GM18507 (cell line): ENCODE measurements around the gene PEX7.
"Not testable (repeated sequence)": the region's sequence is repeated elsewhere in the genome, so short reads cannot be mapped to it uniquely, and the experiment has no call there.

Source experiments
- DNase-seq: peaks from one replicate; pipeline ENCODE4 v3.0.0; 2011; ENCODE audit warnings: low read depth; ENCODE audit not compliant: insufficient read length; ENCODE audit errors: extremely low spot score
- FAIRE-seq: peaks from 2 replicates; lab custom pipeline; 2011; peaks lifted over from hg19 to GRCh38; lab: Jason Lieb, UNC

The PEX7 gene

DNA sequence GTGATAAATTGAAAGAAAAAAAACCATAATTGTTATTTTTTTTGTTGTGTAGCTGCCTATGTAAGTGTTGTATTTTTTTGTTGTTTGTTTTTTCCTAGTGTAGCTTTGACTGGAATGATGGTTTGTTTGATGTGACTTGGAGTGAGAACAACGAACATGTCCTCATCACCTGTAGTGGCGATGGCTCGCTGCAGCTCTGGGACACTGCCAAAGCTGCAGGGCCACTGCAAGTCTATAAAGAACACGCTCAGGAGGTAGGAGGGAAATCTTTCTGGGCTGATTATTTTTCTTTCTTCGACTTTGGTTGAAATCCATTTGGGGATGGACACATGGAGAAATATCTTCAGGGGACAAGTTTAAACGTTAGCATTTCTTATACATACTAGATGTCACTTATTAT, 3.8 kb downstream of the PEX7 start:
- FAIRE-seq (no peak), DNase-seq (no peak)

DNA sequence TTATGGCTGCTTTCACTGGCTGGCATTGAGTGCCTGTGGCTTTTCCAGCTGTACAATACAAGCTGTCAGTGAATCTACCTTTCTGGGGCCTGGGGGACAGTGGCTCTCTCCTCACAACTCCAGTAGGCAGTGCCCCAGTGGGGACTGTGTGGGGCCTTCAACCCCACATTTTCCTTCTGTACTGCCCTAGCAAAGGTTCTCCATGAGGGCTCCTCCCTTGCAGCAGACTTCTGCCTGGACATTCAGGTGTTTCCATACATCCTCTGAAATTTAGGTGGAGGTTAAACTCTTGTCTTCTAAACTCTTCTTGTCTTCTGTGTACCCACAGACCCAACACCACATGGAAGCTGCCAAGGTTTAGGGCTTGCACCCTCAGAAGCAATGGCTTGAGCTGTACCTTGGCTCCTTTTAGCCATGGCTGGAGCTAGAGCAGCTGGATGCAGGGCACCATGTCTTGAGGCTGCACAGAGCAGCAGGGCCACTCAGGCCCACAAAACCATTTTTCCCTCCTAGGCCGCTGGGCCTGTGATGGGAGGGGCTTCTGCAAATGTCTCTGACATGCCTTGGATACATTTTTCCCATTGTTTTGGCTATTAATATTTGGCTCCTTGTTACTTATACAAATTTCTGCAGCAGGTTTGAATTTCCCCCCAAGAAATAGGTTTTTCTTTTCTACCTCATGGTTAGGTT, 9.6 kb downstream of the PEX7 start:
- DNase-seq (no peak), FAIRE-seq (no peak)

DNA sequence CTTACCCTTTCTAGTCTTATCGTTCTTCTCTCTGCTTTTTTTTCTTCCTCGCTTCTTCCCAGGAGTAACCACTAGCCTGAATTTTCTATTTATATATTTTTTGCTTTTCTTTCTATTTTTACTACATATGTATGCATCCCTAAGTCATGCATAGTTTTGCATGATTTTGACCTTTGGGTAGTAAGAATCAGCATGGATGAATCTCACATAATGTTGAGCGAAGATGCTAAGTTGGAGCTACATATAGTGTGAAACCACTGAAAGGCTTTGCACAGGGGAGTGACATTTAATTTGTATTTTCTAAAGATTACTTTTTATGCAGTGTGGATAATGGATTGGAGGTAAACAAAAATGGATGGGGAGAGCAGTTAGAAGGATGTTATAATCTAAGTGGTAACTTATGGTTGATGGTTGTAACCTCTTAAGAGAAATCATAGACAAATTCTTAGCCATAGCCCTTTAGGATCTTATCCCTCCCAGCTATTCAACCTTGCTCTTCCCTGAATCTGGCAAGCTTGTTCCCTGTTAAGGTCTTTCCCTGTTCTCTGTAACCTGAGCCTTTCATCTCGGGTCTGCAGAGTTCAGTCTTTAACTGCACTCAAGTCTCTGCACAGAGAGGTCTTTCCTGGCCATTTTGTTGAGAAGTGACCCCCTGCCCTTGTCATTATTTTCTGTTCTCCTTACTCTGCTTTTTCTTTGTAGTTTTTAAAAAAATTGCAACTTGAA, 18.0 kb downstream of the PEX7 start:
- FAIRE-seq (no peak), DNase-seq (no peak)

DNA sequence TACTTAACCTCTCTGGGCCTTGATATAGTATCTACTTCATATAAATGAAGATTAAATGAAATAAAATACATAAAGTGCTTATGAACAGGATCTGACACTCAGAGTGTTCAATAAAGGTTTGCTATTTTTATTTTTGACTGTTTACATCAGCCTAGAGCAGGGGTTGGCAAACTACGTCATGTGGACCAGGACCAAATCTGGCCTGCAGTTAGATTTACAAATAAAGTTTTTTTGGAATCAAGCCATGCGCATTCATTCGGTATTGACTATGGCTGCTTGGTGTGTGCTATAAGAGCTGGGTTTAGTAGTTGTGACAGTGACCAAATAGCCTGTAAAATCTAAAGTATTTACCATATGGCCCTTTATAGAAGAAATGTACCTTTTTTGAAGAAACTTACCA, 20.8 kb downstream of the PEX7 start:
- FAIRE-seq (no peak), DNase-seq (no peak)

DNA sequence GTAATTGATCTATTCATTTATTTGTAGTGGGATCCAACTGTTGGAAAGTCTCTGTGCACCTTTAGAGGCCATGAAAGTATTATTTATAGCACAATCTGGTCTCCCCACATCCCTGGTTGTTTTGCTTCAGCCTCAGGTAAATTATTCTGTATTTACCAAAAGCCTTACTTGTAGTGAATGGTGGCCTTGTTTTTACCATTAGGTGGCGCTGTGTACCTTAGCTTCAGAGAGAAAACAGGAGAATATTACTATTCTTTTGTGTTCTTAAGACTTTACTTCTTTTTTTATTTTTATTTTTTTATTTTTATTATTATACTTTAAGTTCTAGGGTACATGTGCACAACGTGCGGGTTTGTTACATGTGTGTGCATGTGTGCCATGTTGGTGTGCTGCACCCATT, 23.7 kb downstream of the PEX7 start:
- no peak for FAIRE-seq
- peak; percentile 2 for DNase-seq

DNA sequence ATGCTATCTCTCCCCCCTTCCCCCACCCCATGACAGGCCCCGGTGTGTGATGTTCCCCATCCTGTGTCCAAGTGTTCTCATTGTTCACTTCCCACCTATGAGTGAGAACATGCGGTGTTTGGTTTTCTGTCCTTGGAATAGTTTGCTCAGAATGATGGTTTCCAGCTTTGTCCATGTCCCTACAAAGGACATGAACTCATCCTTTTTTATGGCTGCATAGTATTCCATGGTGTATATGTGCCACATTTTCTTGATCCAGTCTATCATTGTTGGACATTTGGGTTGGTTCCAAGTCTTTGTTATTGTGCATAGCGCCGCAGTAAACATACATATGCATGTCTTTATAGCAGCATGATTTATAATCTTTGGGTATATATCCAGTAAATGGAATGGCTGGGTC, 24.1 kb downstream of the PEX7 start:
- DNase-seq, FAIRE-seq: not testable (repeated sequence)

DNA sequence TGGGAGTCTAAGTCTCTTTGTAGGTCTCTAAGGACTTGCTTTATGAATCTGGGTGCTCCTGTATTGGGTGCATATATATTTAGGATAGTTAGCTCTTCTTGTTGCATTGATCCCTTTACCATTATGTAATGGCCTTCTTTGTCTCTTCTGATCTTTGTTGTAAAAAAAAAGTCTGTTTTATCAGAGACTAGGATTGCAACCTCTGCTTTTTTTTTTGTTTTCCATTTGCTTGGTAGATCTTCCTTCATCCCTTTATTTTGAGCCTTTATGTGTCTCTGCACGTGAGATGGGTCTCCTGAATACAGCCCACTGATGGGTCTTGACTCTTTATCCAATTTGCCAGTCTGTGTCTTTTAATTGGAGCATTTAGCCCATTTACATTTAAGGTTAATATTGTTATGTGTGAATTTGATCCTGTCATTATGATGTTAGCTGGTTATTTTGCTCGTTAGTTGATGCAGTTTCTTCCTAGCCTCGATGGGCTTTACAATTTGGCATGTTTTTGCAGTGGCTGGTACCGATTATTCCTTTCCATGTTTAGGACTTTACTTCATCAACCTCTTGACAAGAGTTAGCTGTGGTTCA, 27.7 kb downstream of the PEX7 start:
- FAIRE-seq, DNase-seq: not testable (repeated sequence)

DNA sequence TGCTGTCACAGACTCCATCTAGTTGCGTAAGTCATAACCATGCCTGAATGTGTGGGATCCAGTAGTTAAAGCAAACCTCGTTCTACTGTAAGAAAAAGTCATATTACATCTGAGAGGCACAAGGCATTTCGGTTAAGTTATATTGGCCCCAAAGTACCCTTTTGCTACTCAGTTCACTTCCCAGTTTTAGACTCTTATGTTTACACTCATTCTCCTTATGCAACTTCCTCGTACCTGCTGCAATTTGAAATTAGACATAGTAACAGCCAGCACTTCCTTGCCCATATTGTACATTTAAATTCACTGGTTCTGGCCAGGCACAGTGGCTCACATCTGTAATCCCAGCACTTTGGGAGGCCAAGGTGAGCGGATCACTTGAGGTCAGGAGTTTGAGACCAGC, 37.0 kb downstream of the PEX7 start:
- no peak for FAIRE-seq
- no peak for DNase-seq

DNA sequence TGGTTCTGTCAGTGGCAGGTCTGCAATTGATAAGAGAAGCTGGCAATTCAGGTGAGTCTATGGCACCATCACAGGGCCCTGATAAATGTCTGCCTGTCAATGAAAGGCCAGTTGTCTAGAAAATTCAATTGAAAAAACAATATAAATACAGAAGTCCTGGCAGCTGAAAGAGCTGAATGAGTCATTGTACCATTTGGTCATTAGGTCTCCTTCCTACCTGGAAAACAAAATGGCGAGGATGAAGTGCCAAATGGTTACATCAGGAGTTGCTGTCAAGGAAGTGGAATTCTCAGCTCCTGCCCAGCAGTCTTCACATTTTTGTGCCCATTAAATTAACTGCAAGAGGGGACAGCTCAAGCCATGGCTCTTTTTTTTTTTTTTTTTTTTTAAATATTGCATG, 37.7 kb downstream of the PEX7 start:
- no peak for FAIRE-seq
- no peak for DNase-seq

DNA sequence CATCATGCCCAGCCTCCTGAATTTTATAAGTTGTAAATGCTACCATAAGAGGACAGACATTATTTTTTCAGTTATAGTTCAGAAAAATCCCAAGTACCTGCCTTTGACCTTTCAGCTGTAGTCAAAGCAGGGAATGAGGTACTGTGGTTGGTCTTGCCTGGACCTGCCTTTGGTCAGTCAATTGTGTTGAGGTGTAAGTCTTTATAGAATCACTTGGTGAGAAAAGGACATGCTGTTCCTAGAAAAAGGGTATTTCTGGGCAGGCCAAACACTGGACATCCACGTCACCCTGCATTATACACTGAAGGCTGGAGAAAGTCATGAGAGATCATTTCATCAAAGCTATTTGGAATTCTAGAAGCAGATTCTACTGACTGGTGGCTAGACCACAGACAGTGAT, 40.3 kb downstream of the PEX7 start:
- DNase-seq (no peak), FAIRE-seq (no peak)

DNA sequence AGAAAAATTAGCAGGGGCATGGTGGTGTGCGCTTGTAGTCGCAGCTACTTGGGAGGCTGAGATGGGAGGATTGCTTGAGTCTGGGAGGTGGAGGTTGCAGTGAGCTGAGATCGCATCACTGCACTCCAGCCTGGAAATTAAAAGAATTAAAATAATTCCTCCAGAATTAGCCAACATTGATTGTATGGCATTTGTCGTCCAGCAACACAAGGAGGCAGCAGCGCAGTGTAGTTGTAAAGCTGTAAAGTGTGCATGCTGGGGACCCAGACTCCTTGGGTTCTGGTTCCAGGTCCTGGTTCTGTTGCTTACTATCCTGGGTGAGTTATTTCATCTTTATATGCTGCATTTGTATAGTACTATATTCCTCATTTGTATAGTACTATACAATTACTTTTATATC, 41.4 kb downstream of the PEX7 start:
- DNase-seq (no peak), FAIRE-seq (no peak)

DNA sequence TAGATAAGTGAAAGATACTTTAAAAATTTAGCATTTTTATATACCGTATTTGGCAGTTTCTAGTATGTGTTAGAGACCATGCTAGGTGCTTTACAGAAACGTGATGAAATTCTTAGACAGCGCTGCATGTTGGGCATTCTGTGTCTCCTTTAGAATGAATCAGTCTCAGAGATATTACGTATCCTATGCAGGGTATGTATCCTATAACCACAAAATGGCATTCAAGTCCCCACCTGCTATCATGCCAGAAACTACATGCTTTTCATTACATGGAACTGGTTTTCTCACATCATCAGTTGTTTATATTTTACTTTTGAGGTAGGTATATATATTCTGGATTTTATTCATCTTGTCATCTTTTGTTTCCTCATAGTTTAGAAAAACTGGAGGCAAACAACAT, 42.3 kb downstream of the PEX7 start:
- FAIRE-seq, result no peak
- DNase-seq, result no peak

DNA sequence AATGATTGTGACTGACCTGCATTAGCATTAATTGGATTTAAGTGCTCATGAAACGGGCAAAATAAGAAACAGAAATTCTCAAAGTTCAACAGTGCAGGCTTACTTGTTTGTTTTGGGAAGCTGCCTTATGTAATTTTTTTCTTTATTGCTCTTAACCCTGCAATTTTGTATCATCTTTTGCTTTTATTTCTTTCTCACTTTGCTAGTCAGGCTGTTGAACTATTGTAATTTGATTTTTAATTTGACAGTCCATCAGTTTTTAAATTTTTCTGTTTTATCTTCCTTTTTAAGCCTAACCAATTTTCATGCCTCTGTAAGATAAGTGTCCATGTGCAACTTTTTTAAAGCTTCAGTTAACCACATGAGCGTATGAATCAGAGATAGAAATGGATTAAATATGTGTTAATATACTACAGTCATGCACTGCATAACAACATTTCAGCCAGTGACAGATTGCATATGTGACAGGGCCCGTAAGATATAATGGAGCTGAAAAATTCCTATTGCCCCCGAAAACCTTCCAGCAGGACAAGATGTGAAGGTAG, 44.6 kb downstream of the PEX7 start:
- FAIRE-seq, result peak; percentile 36
- DNase-seq, result no peak

DNA sequence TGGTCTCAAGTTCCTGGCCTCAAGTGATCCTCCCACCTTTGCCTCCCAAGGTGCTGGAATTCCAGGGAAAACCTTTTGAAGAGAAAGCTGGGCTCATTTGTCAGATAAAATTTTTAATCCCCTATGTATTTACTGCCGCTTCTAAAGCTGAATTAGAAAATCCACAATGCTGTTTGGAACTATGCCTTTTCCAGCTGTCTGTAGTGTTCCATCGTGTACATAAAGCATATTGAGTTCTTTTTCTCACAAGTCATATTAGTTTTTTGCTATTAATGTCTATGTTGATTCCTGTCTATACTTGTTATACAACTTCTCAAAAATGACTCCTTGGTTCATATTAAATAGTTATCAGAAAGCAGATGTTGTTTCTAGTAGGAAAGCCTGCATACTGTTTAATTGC, 47.1 kb downstream of the PEX7 start:
- DNase-seq (no peak), FAIRE-seq (no peak)

DNA sequence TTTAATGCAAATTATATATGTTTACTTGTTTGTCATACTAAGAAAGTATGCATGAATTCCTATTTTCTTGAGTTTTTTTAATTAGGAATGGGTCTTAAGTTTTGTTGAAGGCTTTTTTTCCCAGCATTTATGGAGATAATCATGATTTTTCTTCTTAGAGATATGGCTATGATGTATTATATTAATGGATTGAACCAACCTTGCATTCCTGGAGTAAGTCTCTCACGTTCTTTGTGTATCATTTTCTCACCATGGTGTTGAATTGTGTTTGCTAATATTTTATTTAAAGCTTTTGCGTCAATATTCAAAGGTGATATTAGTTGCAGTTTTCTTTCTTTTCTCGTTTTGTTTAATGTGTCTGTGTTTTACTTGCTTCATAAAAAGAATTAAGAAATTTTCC, 51.4 kb downstream of the PEX7 start:
- DNase-seq (no peak), FAIRE-seq (no peak)

DNA sequence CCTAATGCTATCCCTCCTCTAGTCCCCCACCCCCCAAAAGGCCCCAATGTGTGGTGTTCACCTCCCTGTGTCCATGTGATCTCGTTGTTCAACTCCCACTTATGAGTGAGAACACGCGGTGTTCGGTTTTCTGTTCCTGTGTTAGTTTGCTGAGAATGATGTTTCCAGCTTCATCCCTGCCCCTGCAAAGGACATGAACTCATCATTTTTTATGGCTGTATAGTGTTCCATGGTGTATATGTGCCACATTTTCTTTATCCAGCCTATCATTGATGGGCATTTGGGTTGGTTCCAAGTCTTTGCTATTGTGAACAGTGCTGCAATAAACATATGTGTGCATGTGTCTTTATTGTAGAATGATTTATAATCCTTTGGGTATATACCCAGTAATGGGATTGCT, 54.1 kb downstream of the PEX7 start:
- not testable (repeated sequence) for FAIRE-seq, DNase-seq

DNA sequence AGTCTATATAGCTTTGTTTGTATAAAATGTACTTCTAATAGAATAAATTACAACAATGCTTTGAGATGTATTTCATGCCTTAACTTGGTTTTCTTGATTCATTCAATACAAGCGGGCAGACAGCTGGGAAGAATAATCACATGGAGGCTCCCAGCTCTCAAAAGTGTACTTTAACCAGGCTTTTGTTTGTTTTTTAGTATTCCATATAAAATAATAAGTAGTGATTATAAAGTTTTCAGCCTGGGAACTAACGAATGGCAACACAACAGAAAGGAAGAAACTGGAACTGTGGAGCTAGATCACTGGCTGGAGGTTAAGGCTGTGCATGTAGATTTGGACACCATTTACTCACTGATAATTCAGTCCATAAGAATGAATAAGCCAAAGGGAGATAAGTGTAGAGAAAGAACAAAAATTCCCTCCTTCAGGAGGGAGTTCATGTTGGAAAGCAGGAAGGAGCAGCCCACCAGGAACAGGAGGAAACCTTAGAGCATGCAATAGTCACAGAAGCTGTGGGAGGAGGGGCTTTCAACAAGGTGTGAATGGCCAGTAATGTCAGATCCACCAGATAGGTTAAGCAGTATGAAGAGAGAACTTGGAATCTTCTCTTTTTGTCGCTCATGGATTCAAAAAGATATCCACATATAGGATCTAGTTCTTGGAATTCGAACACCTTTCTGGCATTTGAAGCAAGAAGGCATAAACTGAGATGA, 58.5 kb downstream of the PEX7 start:
- no peak for FAIRE-seq
- DNase-seq, result no peak

DNA sequence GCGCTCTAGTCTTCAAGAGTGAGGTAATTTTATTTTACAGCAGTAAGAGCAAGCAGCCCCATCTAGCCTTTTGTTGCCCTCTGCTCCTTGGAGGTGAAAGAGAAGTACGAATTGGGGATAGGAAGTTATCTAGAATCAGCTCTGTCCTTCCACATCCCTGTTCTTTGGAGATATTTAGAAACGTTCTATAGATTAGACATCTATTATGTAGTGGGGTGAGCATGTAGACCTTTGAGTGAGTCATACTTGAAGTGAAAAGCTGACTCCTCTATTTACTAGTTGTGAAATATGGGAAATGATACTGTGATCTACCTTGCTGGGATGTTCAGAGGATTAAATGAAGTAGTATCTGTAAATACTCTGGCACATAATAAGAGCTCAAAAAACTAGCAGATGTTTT, 63.7 kb downstream of the PEX7 start:
- no peak for DNase-seq
- no peak for FAIRE-seq

DNA sequence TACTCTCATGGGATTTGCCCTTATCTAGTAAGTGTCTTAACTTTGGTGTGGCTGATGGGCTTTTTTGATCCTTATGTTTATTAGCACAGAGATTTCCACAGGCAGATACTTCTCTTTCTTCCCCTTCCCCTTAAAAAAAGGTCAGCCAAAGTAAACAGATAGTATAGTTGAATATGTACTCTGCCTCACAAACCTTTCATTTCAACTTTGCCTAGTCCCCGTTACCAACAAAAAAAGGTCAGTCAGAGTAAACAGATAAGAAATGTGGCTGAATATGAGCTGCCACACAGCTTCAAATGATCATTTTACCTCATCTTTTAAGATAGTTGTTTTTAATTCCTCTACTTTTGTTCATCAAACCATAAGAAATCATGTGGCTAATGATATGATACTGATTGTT, 65.6 kb downstream of the PEX7 start:
- FAIRE-seq (no peak), DNase-seq (no peak)
